NCI-H146 (cell line): Measurements from ENCODE around the gene RNF123.

Experiments
- DNase-seq: peaks from one replicate; lab custom pipeline; 2025; lab: John Stamatoyannopoulos, UW

Gene RNF123

GRCh38 chr3:49658711-49659110 lies 30.6 kb upstream of the RNF123 start:
- no peak for DNase-seq

- no peak for DNase-seq
Measured at GRCh38 chr3:49659756-49660155, 29.6 kb upstream of the RNF123 start.

GRCh38 chr3:49661281-49661680 lies 28.1 kb upstream of the RNF123 start:
- no peak for DNase-seq

- no peak for DNase-seq
Measured at GRCh38 chr3:49662021-49662420, 27.3 kb upstream of the RNF123 start.

- DNase-seq = no peak
Measured at GRCh38 chr3:49662720-49663413, 26.5 kb upstream of the RNF123 start.

- no peak for DNase-seq
Measured at GRCh38 chr3:49663831-49664230, 25.5 kb upstream of the RNF123 start.

GRCh38 chr3:49664300-49664699 lies 25.1 kb upstream of the RNF123 start:
- DNase-seq = no peak

GRCh38 chr3:49665822-49666519 lies 23.4 kb upstream of the RNF123 start:
- DNase-seq = no peak

- DNase-seq = no peak
Measured at GRCh38 chr3:49666592-49666991, 22.8 kb upstream of the RNF123 start.

- no peak for DNase-seq
Measured at GRCh38 chr3:49667701-49668413, 21.5 kb upstream of the RNF123 start.

- DNase-seq = no peak
Measured at GRCh38 chr3:49668414-49668797, 21.0 kb upstream of the RNF123 start.

GRCh38 chr3:49668861-49669260 lies 20.5 kb upstream of the RNF123 start:
- DNase-seq = no peak

- DNase-seq = no peak
Measured at GRCh38 chr3:49669352-49669751, 20.0 kb upstream of the RNF123 start.

- no peak for DNase-seq
Measured at GRCh38 chr3:49670940-49671290, 18.4 kb upstream of the RNF123 start.

GRCh38 chr3:49671291-49672288 lies 17.8 kb upstream of the RNF123 start:
- DNase-seq = no peak

GRCh38 chr3:49673121-49673714 lies 16.1 kb upstream of the RNF123 start:
- DNase-seq = no peak

- DNase-seq = no peak
Measured at GRCh38 chr3:49673715-49674496, 15.5 kb upstream of the RNF123 start, which contains the start of gene APEH. Gene APEH, plus strand, starts transcription at chr3:49674351. Its CDS starts 51 bp downstream, at chr3:49674402.

GRCh38 chr3:49674497-49674983 lies 14.8 kb upstream of the RNF123 start:
- DNase-seq = no peak

GRCh38 chr3:49675912-49676311 lies 13.4 kb upstream of the RNF123 start:
- no peak for DNase-seq

- no peak for DNase-seq
Measured at GRCh38 chr3:49680493-49681231, 8.7 kb upstream of the RNF123 start.
